HTR-8/SVneo (cell line): Measurements from ENCODE around the gene POLD3.
A peak's percentile ranks its signal among the peaks of the same experiment; 100 is the strongest.

Source experiments
- DNase-seq: peaks from one replicate; pipeline ENCODE4 v3.0.0; 2011; ENCODE audit warnings: low spot score, mixed read lengths; ENCODE audit not compliant: insufficient read length
- FAIRE-seq: peaks from 2 replicates; lab custom pipeline; 2011; peaks lifted over from hg19 to GRCh38; lab: Jason Lieb, UNC

POLD3 gene

DNA sequence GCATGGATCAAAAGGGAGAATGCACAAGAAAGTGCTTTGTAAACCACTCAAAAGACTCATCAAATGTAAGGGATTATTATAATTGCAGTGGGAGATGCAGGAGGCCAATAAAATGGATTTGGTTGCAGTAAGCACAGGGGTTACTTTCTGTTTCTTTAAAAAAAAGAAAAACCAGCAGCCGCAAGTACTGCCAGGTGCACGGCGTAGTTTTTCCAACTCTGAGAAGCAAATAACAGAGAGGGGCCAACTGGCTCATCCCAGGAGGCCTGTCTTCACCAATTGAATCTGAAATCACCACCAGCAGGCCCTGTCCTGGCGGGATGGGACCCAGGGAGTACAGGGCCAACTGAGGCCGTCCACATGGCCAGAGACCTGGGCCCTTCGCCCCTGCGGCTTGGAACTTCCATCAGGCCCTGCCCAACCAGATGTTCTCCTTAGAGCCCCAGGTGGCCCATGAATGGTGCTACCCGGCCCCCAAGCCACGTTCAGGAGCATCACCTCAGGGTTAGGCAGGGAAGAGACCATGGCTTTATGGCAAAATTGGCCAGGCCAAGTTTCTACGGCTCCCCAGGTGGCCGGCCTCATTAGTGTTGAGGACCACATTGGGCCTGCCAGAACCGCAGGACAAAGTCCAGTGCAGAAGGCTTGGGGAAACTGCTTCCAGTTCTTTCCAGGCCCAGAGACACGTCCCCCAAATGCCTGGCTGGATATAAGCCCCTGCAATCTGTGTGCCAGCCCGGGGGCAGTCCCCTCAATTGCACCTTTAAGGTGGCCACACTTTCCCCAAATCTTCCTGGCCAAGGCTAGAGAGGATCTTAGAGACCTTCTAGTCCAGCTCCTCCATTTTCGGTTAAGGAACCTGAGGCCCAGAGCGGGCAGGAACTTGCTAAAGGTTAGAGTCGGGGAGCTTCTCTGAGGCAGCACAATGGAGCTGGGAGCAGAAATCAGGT is 77.1 kb downstream of the POLD3 start:
- no peak for FAIRE-seq
- no peak for DNase-seq

DNA sequence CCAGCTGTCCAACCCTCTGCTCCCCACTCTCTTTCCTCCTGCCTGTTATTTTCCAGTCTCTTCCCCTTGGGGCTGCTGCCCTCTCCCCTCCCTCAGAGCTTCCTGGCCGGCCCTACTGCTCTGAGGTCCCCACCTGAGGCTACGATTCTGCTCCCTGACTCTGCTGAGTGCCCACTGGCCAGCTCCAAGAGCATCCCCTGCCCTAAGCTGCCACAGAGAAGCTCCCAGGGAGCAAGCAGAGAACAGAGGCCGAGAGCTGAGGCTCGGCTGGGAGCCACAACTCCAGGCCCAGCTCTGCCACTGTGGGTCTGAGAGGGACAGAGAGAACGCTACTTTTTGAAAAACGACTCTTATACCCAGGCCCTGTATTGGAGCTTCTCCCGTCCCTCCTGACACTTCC is 77.8 kb downstream of the POLD3 start:
- DNase-seq (no peak), FAIRE-seq (no peak)

DNA sequence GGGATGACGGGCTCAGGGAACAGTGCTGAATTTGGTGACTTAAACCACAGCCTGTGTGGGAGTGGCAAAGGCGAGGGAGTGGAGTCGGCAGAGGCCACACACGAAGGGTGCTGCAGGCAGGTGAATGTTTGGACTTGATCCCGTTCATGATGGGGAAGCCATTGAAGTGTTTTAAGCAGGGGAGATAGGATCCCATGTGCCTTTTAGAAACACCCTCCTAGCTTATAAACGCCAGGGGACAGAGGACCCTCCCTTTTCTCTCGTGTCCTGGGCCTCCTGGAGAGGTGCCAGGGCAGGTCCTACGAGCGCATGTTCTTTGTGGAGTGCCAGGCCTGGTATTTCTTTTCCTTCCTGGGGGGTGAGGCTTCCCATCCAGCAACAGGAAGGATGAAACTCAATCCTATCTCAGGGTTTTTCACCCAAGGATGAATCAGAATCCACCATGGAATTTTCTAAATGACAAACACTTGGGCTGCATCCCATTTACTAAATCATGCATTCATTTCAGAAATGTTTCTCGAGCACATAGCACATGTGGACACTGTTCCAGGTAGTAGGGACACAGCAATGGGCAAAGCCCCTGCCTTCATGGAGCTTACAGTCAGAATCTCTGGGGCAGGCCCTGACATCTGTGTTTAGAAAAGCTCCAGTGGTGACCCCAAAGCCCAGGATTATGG is 79.3 kb downstream of the POLD3 start:
- DNase-seq (peak; percentile 48), FAIRE-seq (no peak)

DNA sequence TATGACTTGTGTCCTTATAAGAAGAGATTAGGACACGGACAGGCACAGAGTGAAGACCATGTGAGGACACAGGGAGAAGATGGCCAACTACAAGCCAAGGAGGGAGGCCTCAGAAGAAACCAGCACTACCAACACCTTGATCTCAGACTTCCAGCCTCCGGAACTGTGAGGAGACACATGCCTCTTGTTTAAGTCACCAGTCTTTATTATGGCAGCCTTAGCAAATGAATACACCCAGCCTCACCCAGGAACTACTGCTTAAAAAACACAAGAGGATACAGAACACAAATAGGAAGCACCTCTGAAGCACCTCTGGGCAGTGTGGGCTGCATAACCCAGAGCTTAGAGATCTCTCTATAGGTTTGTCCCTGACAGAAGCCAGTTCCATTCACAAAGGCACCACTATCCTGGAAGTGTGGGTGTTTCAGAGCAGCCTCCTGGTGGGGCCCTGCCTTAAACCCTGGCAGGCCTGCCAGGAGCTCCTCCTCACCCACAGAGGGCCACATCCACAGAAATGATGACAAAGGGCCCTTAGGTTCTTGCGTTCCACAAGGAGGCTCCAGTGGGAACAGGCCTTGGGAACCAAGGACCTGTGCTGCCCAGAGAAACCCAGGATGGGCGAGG is 80.1 kb downstream of the POLD3 start:
- FAIRE-seq = no peak
- no peak for DNase-seq

DNA sequence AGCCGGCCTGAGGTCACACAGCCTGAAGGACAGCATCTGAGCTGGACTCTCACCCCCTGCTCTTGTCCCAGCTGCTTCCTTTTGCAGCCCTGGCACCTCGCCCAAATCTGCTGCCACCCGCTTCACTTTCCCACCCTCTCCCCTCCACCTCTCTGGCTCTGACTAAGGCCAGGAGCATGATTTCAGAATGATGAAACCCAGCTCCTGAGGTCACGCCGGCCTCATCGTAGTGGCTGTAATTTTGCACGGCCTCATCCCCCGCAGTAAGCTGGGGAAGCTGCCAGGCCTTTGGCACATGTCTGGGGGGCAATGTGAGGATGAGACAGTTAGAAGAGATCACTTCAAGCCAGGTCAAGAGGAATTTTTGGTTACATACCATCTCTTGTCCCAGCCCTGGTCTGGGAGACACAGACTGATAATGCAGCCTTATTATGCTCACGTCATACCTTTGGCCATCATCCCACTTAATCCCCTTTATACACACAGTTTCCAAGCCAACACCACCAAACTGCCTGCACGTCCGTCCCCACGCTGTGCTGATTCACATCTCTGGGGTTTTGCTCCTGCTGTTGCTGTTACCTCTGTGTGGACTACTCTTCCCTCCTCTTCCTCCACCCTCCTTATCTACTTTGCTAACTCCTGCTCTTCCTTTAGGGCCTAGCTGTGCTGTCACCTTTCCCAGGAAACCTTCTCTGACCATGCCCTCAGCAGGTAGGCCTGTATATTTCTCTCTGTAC is 80.7 kb downstream of the POLD3 start:
- DNase-seq = peak; percentile 95
- FAIRE-seq = peak; percentile 97

DNA sequence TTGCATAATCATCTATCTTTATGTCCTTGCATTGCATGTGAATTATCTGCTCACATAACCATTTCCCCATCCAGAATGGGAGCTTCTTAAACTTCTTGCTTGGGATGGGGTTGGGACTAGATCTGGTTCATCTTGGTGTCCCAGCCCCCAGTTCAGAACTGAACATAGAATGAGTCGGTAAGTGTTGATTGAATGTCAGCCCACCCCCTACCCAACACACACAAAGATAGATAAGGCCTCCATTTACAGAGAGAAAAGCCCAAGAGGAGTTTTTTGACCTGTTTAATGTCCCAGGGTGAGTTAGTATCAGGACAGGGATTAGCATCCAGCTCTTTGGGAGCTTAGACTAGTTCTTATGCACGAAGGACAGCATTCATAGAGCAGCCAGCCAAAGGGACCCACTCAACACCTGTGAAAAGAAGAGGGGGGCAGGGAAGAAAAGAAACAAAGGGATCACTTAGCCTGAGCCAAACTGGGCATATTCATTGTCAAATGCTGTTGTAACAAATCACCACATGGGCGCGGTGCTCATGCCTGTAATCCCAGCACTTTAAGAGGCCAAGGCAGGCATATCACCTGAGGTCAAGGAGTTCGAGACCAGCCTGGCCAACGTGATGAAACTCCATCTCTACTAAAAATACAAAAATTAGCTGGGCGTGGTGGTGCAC is 81.4 kb downstream of the POLD3 start:
- no peak for FAIRE-seq
- DNase-seq = no peak

DNA sequence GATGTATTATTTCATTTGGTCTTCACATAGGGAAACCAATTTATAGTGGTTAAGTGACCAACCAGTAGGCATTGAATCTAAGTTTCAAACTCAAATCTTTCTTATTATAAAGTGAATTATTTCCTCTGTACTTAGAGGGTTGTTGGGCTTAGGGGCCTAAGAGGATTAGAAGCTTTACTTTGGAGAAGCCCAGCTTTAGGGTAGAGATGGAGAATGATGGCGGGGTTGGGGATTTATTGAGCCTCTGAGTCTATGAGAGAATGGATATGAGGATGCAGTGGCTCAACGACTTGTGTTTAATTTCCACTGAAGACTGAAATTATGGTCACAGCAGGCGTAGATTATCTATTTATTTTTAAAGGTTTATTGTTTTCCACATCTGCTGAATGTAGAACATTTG is 83.4 kb downstream of the POLD3 start:
- FAIRE-seq (no peak), DNase-seq (no peak)

DNA sequence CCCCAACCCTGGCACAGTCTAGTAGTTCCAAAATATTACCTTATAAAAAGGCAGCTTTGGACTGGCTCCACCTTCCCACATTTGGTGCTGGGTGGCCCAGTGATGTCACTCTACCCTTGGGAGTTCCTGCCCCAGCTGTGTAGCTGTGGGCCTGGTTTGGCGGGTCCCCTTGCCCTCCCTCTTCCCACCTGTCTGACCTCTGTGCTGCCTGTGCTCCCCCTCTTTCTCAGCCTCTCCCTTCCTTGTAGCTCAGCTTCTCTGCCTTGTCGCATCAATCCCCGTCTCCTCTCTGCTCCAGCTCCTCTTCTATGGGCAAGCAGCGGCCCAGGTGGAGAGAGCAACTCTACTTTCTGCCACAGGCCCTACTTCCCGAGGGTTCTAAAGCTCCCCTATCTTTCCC is 84.2 kb downstream of the POLD3 start:
- FAIRE-seq (no peak), DNase-seq (no peak)

DNA sequence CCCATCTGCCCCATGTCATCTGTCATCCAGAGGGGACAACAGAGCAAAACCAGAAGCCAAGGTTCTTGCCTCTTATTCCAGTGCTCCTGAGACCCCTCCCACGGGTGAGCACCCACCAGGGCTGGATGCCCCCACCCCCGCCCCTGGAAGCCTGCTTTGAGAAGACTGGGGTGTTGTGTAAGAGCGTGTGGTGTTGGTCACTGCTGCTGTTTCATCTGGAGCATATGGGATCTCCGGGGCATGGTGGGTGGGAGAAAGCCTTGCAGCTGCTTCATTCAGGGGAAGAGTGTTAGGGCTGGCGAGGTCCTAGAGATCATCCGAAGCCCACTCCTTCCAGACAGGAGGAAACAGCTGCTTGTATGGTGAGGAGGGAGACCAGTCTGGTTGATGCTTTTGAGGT is 84.7 kb downstream of the POLD3 start:
- FAIRE-seq (no peak), DNase-seq (no peak)

DNA sequence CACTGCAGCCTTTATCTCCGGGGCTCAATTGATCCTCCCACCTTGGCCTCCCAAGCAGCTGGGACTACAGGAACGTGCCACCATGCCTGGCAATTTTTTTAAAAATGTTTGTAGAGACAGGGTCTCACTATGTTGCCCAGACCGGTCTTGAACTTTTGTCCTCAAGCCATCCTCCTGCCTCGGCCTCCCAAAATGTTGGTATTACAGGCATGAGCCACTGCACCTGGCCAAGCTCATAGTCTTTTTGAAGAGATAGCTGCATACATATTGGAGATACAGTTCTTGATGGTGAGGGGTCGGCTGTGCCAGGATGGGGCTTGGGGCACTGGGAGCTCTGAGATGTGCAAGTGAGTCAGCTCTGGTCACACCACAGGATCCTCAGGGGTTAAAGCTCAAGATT is 85.7 kb downstream of the POLD3 start:
- no peak for FAIRE-seq
- DNase-seq = no peak

DNA sequence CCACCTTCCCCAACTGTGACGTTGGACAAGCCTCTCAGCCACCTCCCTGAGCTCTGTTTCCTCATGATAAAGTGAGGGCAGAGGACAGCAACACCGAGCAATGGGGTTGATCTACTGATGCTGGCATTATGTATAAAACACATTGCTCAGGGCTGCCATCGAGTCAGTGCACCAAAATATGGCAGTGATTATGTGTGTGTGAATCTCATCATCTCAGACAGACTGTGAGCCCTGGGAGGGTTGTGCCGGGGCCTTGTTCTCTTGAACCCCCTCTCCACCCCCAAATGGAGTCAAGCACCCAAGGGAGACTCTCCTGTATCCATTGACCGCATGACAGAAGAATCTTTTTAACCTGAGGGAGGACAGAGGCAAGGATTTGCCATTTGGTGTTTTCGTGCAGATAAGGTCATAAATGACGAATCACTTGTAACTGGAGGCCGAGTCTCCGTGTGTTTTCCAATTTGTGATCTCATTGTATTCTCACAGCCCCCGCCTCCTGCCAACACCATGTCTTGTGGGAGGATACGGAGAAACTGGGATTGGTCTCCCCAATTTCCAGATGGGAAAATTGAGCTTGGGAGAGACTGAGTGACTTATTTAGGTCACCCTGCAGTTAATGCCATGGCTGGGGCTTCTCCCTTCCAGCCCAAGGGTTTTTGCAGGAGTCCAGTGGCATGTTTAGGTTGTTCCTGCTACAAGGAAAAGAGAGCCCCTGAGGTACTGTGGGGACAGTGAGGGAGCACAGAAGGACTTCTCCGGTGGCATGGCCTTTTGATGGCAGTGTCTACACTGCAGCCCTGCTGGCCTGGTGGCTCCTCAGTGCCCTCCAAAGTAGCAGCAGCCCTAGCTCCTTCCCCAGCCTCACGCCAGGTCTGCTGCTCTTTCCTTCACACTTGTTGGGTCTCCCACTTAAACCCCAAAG is 86.5 kb downstream of the POLD3 start:
- DNase-seq (no peak), FAIRE-seq (peak; percentile 9)

DNA sequence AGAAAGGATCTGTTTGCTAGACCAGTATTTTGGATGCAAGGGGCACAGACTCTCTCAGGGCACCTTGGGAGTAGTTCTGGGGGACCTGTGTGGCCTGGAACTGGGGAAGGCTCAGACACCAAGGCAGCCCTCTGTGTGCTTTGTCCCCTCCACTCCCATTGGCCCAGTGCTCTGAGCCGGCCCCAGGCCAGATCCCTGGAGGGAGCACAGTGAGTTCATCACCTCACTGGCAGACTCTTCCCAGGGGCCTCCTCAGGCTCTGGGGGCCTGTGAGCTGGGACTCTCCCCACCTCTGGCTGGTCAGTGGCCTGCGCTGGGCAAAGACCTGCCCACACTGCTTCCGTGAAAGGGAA is 87.1 kb downstream of the POLD3 start:
- FAIRE-seq (no peak), DNase-seq (no peak)

DNA sequence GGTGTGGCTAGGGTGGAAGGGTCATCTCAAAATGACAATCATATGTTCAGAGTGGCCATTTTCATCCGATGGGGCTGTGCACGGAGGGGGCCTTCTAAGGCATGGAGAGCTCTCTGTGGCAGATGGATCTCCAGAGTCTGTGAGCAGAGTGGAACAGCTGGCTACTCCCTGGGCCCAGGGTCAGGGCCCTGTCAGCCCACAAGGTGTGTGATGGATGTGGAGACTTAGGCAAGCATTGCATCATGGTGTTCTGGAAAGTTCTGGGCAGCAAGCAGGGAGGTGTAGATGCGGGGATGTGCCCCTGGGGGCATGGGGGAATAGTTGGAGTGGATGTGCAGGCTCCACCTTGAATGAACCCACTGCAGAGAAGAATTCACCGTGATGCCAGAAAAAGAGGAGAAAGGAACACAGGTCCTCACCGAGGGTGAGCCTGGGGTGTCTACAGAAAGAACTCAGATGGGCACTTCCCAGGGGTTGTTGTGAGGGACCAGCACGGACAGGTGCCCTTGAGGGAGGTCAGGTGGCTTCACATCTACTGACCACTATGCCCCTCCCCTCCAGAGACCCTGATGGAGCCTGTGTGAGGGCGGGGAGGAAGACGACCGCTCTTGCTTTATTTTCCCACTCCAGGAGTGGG is 87.8 kb downstream of the POLD3 start:
- FAIRE-seq (no peak), DNase-seq (no peak)

DNA sequence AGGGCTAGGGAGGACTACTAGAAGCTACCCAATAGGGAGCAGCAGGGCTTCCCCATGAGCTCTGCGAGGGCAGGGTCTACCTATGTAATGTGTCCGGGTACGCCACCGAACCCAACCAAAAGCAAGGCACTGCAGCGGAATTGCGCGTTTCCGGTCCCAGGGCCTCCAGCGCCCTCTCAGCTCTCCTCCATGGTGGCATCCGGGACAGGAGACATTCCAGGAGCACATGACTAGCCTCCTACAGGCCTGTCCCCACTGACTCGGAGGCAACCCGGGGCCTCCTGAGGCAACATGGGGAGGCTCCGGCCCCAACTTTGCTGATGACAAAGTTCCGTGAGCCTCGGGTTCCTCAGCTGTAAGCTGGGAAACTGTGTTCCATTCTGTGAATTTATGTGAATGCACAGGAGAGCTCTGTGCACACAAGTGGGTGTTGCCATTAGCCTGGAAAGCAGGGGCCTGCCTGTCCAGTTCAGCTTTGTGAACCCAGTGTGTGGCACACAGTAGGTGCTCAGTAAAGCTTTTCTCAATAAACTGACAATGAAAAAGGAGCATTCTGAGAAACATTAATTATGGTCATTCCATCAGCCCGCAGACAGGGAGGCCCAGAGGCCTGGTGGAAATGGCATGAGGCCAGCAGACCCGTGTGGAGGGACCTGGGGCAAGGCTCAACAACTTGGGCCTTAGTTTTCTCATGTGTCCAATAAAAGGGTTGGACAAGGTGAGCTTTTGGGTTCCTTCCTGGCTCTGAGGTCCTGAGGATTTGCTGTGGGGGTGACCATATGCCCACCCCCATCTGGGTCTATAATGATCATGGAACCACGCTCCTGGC is 88.5 kb downstream of the POLD3 start:
- DNase-seq (no peak), FAIRE-seq (no peak)

DNA sequence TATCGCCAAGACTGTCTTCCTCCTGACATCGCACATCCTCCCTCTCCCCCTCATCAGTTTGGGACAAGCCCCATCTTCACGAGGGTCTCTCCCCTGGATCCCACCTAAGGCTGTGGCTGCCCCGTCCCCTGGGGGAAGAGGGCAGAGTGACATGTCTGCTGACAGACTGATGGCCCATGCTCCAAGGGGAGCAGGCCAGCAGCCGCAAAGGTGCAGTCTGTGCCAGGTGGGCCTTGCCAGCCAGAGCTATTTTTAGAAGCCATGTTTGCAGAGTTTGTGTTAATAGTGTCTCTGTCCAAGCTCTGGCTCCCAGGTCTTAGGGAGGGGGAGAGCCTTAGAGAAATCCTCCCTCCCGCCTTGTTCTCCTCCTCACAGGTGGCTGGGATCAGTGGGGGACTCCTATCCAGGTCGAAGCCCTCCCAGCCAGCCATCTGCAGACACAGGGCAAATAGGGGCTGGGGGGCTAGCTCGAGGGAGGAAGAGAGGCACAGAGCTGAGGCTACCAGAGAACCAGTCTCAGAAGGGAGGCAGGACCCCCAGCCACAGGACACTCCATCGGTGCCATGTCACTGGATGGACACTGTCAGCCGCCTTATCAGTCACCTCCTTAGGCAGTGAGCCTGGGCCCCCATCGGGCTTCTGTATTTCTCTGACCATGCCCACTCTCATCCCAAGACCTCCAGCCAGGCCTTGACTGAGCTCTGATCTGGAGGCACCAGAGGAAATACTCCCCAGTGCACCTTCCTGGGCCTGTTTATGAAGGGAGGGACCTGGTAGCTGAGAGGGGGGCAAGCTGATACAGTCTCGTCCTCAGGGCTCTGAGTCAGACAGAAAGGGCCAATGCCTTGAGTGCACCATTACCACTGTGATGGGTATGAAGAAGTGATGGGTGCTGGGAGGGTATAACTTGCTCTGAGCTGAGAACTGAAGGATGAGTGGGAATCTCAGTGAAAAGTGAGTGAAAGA is 89.6 kb downstream of the POLD3 start:
- peak; percentile 59 for FAIRE-seq
- no peak for DNase-seq

DNA sequence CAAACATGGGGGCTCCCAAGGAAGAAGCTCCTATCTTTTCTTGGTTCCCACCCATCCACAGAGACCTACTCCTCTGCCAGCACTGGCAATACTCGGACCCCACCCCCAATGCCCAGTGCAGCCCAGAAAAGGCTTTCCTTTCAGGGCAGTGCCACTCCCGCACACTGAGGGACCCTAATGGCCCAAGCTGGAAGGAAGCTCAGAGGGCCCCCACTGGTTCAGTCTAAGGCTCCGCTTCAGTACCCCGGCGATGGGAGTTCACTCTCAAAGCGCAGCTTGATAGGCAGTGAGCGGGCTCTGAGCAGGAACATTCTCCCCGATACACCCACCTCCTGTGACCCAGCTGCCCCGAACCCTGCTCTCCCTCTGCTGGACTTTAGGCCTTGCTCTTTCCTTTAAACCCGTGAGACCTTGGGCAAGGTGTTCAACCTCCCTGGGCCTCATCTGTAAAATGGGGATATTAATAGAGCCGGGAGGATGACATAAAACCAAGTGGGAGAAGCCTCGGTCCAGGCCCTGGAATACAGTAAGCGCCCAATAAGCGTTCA is 90.4 kb downstream of the POLD3 start:
- DNase-seq (no peak), FAIRE-seq (no peak)
